Eye (tissue), 1 donor: ENCODE data around the gene LMAN2L.

Experiments used
- DNase-seq: peaks from one replicate; pipeline ENCODE4 v3.0.0-alpha.2; 2015

LMAN2L gene

GRCh38 chr2:96703021-96703751 is 36.7 kb downstream of the LMAN2L start:
- DNase-seq: no peak

- no peak for DNase-seq
Observed at GRCh38 chr2:96702098-96702785, 37.6 kb downstream of the LMAN2L start.

- no peak for DNase-seq
Observed at GRCh38 chr2:96701636-96702035, 38.2 kb downstream of the LMAN2L start.

GRCh38 chr2:96700086-96700485 is 39.8 kb downstream of the LMAN2L start:
- no peak for DNase-seq

GRCh38 chr2:96699621-96700020 is 40.2 kb downstream of the LMAN2L start:
- no peak for DNase-seq

- no peak for DNase-seq
Observed at GRCh38 chr2:96699021-96699420, 40.8 kb downstream of the LMAN2L start.

GRCh38 chr2:96698221-96698861 is 41.5 kb downstream of the LMAN2L start:
- DNase-seq: no peak

GRCh38 chr2:96697476-96697875 is 42.4 kb downstream of the LMAN2L start:
- no peak for DNase-seq

GRCh38 chr2:96695602-96696001 is 44.3 kb downstream of the LMAN2L start:
- no peak for DNase-seq

GRCh38 chr2:96694816-96695455 is 44.9 kb downstream of the LMAN2L start:
- DNase-seq: no peak

GRCh38 chr2:96694279-96694678 is 45.6 kb downstream of the LMAN2L start:
- no peak for DNase-seq

- no peak for DNase-seq
Observed at GRCh38 chr2:96693286-96694200, 46.3 kb downstream of the LMAN2L start.

GRCh38 chr2:96692094-96692971 is 47.5 kb downstream of the LMAN2L start:
- no peak for DNase-seq

- DNase-seq: no peak
Observed at GRCh38 chr2:96691022-96691612, 48.7 kb downstream of the LMAN2L start.

- no peak for DNase-seq
Observed at GRCh38 chr2:96690306-96691021, 49.4 kb downstream of the LMAN2L start.

GRCh38 chr2:96689431-96689991 is 50.4 kb downstream of the LMAN2L start:
- DNase-seq: no peak

GRCh38 chr2:96688649-96689430 is 51.0 kb downstream of the LMAN2L start:
- DNase-seq: no peak

GRCh38 chr2:96687711-96688640 is 51.9 kb downstream of the LMAN2L start:
- no peak for DNase-seq
